Stimulated activated CD8-positive, alpha-beta memory T cell treated with anti-CD3 and anti-CD28 coated beads, Interleukin-15, amount 100 ng/mL, for 4 hours (primary cell): ENCODE measurements around the gene OXSM.

Experiments
- DNase-seq, 2 donors: peaks; one replicate each; pipeline ENCODE4 v3.0.0-alpha.2; 2020; ENCODE audit warnings: low read depth in 2 of 2

Gene OXSM

DNA sequence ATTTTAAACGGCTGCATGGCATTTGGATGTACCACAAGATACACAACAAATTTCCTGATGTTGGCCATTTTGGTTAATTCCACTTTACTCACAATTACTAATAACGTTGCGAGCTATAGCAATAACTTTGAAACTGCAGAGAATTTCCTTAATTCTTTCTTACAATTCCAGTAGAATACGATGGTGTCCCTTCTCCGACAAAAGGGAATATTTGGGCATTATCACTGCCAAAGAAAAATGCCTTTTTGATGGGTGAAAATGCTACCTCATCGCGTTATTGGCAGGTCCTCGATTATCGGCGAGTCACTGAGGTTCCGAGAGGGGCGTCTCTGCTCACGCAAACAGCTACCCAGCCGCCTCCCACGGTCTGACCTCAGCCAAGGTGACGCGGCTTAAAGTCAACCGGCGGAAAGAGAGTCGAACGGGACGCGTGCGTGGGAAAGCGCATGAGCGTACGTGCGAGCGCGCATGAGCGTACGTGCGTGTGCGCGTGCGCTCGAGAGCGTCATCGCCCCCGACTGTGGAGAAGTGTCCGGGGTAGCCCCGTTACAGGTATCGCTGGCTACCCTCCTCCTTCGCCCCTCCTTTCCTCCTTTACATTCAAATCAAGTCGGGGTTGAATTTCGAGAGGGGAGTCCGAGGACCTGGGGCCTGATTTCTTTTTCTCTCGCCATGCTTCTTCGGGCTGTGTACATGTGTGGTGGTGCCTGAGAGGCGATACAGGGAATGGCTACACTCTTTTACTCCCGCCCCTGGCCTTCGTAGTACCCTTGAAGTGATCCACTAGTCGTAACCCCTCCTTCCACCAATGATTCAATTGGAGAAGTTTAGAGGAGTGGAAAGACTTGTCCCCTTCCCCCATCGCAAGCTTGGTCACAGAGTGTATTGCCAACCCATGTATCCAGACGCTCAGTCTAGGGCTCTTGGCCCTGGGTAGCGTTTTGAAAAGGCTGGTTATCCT is at the start of gene OXSM:
Gene OXSM (plus strand): TSS at position 495 of the 961 bp plus-strand sequence. CDS start 931 bp downstream, outside the sequence.
- DNase-seq: peak; percentile 87 to 93

DNA sequence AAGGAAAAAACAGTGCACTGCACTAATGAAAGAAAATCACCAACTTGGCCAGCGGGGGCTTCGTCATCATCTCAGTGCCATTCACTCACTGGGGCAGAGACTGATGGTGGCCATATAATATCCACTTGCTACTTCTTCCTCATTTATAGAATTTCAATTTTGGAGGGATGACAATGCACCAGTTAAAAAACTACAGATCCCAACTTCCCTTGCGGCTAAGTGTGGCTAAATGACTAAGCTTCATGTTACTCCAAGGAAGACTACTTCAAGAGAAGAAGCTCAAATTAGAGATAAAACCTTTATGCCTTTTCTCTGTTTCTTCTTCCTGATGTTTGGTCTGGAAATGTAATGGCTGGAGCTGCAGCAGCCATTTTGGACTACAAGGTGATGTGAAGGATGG is 45.4 kb upstream of the OXSM start:
- no peak for DNase-seq

DNA sequence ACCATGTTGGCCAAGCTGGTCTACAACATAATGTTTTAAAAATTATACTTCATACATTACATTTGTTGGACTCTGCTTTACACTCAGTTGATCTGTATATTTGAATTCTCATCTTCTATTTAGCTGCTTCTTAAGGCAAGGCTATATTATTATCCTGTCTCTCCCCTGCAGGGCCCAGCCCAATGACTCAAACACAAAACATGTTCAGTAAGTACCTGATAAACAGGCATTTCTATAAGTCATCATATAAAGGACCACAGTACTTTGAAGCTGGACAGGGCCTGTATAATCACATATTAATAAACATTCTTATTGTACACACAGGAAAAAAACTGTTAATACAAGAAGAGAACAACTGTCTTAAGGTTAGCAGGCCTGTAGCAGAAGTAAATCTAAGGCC is 42.9 kb upstream of the OXSM start:
- no peak for DNase-seq

DNA sequence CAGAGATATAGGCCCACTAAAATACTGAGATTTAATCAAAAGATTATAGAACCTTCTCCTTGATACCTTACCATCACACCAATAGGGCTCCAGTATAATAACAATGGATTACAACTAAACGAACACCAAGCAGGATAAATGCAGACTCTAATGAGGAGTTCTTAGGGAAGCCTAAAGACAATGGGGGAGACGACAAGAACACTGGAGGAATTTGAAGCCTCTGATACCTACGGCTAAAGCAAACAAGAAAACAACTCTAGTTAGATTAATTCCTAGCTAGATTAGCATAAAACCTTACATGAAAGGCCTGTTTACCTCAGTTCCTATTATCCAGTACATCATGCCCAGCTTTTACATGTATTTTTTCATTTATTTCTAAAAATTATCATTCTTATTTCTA is 41.7 kb upstream of the OXSM start:
- no peak for DNase-seq

DNA sequence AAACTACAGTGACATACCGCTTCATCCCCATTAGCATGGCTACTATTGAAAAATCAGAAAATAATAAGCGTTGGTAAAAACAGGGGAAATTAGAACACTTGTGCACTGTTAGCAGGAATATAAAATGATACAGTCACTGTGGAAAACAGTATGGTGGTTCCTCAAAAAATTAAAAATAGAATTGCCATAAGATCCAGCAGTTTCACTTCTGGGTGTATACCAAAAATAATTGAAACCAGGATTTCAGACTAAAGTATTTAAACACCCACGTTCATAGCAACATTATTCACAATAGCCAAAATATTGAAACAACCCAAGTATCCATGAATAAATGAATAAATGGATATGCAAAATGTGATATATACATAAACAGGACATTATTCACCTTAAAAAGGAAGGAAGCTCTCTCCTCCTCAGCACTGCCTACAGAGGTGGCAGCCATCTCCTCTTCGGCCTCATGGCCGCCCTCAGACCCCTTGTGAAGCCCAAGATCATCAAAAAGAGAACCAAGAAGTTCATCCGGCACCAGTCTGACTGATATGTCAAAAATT is 40.8 kb upstream of the OXSM start:
- DNase-seq: no peak

DNA sequence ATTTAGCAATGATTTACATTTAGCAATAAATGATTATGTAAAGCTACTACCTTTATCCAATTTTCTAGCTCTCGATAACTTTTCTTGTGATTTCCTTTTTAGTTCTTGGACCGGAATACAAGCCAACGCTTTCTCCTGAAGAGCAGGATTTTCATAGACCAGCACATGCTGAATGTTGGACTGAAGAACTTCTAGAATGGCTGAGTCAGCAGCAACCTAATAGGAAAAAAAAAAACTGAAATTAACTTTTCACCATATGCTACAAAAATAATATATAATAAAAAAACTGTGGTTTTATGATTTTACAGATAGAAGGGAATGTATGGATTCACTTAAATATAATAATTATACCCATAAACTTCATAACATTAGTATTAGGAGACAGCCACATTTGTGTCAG is 38.8 kb upstream of the OXSM start:
- DNase-seq: no peak

DNA sequence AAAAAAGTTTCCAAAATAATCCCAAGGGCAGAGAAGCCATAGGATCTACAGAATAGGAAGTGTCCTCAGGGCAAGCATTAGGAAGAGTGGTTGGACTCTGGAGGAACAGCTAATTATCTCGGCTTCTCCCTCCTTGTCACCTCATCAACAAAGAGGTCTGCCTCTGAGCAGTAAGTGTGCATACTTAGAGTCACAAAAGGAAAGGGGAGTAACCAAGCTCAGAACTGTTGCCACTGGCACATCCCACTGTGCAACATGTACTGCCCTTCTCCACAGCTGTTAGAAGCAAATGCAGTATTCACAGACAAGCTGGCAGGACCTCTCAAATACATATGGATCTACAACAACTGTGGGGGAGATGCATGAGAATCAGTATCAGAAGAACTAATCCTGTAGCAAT is 38.2 kb upstream of the OXSM start:
- DNase-seq: no peak

DNA sequence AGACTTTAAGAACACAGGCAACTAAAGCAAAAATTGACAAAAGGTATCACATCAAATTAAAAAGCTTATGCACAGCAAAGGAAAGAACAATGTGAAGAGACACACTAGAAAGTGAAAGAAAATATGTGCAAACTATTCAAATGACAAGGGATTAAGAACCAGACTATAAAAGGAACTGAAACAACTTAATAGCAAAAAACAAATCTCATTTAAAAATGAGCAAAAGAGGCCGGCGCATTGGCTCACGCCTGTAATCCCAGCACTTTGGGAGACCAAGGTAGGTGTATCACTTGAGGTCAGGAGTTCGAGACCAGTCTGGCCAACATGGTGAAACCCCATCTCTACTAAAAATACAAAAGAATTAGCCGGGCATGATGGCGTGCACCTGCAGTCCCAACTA is 21.0 kb upstream of the OXSM start:
- DNase-seq: no peak

DNA sequence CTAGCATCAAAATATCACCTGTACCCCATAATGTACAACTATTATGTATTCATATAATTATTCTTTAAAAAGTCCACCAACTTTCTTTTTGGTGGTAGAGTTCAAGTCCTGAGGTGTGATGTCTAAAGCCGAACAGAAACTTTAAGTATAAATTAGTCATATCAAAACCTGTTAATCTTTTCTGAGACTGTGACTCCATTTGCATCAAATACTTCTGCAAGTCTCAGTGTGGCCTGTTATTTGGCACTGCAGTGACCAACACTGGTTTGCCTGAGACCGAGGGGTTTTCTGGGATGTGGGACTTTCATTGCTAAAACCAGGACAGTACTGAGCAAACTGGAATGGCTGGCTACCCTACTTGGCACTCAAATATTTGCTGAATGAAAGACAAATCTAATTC is 14.0 kb upstream of the OXSM start:
- DNase-seq: no peak

DNA sequence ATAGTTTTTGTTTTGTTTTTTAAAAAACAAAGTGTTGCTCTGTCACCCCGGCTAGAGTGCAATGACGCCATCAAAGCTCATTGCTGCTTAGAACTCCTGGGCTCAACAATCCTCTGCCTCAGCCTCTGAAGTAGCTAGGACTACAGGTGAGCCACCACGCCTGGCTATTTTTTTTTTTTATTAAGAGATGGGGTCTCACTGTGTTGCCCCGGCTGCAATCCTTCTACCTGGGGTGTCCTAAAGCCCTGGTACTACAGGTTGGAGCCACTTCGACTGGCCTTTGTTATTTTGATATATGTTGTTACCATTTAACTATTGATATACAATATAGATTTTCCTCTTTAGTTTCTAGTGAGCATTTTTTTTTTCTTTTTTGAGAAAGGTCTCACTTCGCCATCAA is 9.3 kb upstream of the OXSM start:
- DNase-seq: no peak

DNA sequence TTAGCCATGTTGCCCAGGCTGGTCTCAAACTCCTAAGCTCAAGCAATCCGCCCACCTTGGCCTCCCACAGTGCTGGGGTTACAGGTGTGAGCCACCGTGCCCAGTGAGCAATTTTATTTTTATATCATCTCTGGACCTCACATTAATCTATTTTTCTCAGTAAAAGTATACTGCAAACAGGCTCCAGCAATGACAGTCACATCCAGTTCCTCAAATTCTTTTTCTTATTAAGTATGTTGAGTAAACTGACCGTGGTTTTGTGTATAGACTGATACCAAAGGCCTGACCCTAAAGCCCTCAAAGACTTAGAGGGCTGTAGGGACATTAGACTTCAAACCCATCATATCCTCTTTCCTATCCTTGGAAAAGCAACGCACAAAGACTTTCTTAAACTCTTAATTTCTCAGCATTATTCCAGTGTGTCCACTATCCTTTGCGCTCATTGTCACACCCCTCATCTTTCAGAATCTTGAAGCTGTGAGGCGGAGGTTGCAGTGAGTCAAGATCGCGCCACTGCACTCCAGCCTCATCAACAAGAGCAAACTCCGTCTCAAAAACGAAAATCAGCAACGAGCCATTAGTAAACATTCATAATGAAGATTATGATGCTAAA is 8.6 kb upstream of the OXSM start:
- DNase-seq: no peak

DNA sequence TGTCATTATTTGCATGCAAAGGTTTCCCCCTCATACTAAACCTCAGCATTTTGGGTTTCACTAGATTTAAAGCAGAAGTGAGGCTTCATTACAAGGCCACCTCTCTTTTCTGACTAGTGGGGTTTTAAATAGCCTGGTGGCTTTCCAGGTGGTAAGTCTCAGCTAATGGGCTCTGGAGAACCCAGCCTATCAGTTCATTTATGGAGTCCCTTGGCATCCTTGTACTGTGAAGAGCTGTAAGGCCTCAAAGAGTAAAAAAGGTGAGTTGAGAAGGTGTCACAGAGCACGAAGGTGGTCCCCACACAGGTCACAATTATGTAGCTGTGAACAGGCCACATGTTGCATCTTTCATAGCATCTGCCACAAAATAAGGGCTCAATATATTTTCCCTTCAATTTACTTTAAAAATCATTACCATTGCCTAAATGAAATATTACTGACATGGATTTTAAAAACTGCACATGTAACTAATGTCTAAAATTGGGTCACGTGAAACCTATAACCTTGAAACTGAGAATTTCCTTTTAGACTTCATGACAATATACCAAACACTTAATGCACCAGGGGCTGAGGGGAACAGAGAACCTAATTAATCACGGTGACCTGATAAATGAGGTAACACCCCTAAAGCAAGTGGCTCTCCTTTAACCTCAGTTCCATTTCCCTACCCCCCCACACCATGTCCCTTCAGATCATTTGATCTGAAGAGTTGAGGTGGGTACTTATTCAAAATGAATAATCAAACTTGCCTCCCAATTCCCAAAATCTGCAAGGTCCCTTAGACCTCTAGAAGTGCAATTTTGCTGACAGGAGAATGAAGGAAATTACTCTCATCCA is 7.9 kb upstream of the OXSM start:
- DNase-seq: no peak

DNA sequence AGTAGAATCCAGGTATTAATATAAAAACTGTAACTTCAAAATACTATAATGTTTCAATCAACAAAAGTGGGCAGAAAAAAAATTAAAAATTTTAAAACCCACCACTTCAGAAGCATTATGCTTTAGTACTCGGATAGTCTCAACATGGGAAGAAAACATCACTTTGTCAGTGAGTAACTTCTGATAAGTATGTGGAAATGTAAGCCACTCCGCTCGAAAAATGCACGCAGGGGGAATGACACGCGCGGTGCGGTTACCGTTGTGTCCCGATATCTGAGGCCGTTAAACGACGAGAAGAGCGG is 7.3 kb upstream of the OXSM start:
- no peak for DNase-seq

DNA sequence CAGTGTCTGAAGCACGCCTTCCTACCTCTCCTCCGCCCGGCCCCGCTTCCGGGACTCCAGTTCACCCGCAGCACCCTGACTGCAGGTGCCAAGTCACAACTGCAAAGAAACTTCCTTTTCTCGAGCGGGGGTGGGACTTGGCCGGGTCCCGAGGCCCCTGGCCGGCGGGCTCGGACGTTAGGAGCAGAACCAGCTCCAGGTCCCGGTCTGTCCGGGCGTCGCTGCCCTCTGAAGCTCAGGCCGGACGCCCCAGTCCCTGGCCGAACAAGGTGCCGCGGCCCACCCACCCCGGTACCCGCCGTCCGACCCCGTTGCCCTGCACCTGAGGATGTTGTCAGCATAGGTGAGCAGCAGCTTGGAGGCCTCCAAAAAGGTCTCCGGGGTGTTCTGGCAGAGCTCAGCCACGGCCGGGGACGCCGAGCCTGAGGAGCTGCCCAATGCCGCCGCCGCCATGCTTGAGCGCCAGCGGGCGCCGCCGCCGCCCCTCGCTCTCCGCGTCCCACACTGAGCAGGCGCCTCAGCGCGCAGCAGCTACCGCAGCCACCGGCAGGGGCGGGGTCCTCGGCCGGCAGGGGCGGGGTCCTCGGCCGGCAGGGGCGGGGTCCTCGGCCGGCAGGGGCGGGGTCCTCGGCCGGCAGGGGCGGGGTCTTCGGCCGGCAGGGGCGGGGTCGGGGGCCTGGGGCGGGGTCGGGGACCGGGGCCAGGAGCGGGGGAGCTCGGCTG is 6.8 kb upstream of the OXSM start, which contains the start of gene NGLY1:
Gene NGLY1 (minus strand): TSS at position 506 of the 723 bp plus-strand sequence. CDS start 53 bp downstream, at position 453.
- peak; percentile 68 to 75 for DNase-seq

DNA sequence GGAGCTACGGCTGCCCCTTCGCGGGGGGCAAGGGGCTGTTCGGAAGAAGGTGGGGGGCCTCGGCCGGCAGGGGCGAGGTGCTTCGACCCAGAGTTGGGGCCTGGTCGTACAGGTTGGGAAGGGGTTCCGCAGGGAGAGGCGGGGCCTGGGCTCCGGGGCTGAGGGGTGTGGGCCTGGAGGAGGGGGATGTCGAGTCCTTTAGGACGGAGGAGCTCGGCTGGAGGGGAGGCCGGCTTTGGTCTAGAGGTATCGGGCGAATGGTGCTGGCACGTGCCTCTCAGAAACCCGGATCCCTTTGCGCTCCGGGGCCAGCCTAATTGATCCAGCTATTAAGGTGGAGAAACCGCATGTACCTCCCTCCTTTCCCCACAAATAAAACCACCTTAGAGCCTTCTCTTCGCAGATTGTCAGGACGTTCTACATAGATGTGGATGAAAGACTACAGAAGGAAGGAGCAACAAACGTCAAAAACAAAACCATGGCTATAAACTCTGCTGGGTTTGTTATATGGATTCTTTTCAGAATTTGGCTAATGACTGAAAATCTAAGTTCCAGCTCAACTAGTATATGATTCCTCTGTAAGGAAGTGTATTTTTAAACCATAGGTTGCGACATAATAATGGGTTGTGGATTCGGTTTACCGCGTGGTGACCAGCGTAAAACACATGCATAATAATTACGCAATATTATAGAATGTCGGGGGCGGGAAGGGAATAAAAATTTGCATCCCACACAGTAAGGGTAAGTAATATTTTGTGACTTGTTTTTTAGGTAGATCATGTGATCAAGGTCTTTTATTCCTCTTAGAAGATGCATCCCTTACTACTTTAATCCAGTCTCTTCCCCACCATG is 6.0 kb upstream of the OXSM start:
- no peak for DNase-seq

DNA sequence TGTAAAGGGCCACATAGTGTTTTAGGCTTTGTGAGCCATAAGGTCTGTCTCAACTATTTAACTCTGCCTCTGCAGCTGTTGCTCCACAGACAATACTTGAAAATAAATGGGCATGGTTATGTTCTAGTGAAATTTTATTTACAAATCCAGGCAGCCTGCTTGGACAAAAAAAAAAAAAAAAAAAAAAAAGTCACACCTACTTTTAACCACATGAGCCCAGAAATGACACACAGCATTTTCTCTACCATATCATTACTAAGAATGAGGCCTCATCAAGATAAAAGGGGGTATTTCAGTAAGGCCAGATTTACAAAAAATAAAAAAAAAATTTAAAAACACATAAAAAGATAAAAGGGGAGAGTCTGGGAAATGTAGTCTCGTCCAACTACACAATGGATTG is 4.9 kb upstream of the OXSM start:
- DNase-seq: no peak

DNA sequence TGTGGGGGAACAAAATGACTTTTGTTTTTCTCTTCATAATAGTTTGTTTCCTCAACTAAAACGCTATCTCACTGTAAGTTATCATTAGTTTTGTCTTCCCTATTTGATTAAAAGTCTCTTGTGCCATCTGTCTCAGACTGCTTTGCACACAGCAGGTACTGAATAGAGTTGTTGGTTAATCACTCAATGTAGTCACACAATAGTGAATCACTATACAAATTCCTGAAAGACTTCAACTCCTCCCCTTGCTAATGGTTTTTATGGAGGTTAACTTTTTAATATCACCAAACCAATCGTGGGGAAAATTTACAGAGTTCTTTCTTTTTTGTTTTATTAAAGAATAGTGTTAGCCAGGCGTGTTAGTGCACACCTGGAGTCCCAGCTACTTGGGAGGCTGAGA is 4.1 kb upstream of the OXSM start:
- no peak for DNase-seq

DNA sequence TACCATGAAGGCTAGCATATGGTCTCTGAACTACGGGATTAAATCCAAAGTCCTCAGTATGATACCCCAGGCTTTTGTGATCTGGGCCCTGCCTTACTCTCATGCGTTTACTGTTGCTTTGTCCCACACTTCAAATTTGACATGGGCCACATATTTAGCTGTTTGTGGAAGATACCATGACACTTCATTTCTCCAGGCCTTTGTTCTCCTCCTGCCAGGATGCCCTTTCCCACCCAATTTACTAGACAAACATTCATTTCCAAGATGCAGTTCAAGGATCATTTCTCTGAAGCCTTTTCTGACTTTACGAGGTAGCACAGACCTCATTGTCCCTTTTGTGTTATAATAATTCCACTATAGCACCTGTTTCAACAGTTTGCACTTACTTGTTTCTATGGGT is 2.2 kb upstream of the OXSM start:
- DNase-seq: no peak

DNA sequence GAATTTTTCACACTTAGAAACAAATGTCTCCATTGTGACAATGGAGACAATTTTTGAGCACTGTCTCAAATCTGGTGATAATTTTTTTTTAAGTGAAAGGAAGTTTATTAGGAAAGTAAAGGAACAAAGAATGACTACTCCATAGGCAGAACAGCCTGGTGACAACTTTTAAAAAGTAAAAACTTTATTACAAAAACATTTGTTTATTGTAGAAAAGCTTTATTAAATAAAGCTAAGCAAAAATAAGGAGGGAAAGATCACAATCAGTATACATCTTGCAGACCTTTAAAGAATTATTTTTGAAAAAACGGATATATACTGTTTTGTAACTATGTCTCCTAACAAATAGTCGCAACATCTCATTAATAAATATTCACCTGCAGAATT is 688 bp upstream of the OXSM start:
- DNase-seq: no peak

DNA sequence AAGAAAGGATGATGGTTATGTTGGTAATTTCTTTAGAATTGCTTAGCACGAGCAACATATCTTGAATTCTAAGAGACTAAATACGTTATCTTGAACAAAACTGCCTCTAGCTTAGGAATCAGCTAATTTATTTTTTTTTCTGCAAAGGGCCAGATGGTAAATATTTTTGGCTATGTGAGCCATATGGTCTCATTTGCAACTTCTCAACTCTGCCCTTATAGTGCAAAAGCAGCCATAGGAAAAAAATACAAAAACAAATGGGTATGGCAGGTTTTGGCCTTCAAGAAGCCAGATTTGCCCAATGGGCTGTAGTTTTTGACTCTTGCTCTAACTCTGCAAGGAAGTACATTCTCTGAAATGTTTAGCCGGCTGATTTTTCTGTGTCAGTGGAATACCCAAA is 11.9 kb downstream of the OXSM start:
- DNase-seq: no peak

DNA sequence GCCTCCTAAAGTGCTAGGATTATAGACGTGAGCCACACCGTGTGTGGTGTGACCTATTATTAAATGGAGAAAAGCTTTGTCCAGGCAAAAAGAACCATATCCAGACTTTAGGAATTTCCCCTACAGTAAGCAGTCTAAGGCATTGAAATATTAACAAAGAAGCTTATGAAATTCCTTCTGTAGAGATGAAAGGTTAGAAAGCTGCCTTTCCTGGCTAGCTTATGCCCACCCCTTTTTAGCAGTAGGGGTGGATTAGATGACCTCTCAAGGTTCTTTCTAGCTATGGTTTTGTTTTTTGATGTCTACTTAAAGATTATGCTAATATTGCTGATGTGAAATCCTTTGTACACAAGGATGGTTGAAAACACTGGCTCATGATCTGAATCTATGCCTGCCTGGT is 13.9 kb downstream of the OXSM start:
- DNase-seq: no peak
